Astrocyte of the hippocampus (primary cell): ENCODE results near the gene PPM1J.
"Not testable (repeated sequence)": the region's sequence is repeated elsewhere in the genome, so short reads cannot be mapped to it uniquely, and the experiment has no call there.

ENCODE experiments used
- DNase-seq: peaks from one replicate; pipeline ENCODE4 v3.0.0; 2011; ENCODE audit warnings: low read depth, low spot score

Gene PPM1J

GRCh38 chr1:112715264-112716053, at the start of gene PPM1J:
TSS of gene PPM1J (minus strand) at chr1:112715332. CDS start at chr1:112715301, 31 bp downstream.
- DNase-seq = peak; percentile 95

GRCh38 chr1:112762541-112763500, 47.7 kb upstream of the PPM1J start:
- peak; percentile 51 for DNase-seq

GRCh38 chr1:112761714-112762480, 46.8 kb upstream of the PPM1J start:
- no peak for DNase-seq

- no peak for DNase-seq
These were observed 44.1 kb upstream of the PPM1J start for GRCh38 chr1:112759228-112759627.

- DNase-seq = no peak
These were observed 39.0 kb upstream of the PPM1J start for GRCh38 chr1:112754116-112754628.

- DNase-seq = no peak
These were observed 33.3 kb upstream of the PPM1J start for GRCh38 chr1:112748396-112748795.

GRCh38 chr1:112744009-112744578, 29.0 kb upstream of the PPM1J start:
- peak; percentile 70 for DNase-seq

- peak; percentile 11 for DNase-seq
These were observed 28.3 kb upstream of the PPM1J start for GRCh38 chr1:112743174-112744008.

GRCh38 chr1:112737573-112737972, 22.4 kb upstream of the PPM1J start:
- DNase-seq = no peak

GRCh38 chr1:112735752-112736151, 20.6 kb upstream of the PPM1J start:
- DNase-seq = peak; percentile 63

- DNase-seq = no peak
These were observed 16.3 kb upstream of the PPM1J start for GRCh38 chr1:112731451-112731850.

GRCh38 chr1:112729909-112730308, 14.8 kb upstream of the PPM1J start:
- DNase-seq = no peak

GRCh38 chr1:112729011-112729410, 13.9 kb upstream of the PPM1J start:
- not testable (repeated sequence) for DNase-seq

- DNase-seq = not testable (repeated sequence)
These were observed 13.3 kb upstream of the PPM1J start for GRCh38 chr1:112728306-112728971.

- no peak for DNase-seq
These were observed 12.6 kb upstream of the PPM1J start for GRCh38 chr1:112727716-112728115.

- DNase-seq = not testable (repeated sequence)
These were observed 9.1 kb upstream of the PPM1J start for GRCh38 chr1:112724240-112724639.

- DNase-seq = no peak
These were observed 8.3 kb upstream of the PPM1J start for GRCh38 chr1:112723511-112723839.

- peak; percentile 28 for DNase-seq
These were observed 7.7 kb upstream of the PPM1J start for GRCh38 chr1:112722601-112723510.
